SIG-M5 treated with dmso at 0.1 percent for 504 hours (cell line): ENCODE data around the gene NLRP1.

Experiments used
- DNase-seq: peaks from one replicate; lab custom pipeline; 2025; ENCODE audit not compliant: unreplicated experiment; lab: John Stamatoyannopoulos, UW

NLRP1 gene

GRCh38 chr17:5485270-5486205 is 98.8 kb downstream of the NLRP1 start, which contains the start of gene DERL2:
TSS of gene DERL2 (minus strand) at chr17:5486178. CDS start at chr17:5486161, 17 bp downstream.
- DNase-seq: no peak

GRCh38 chr17:5481451-5481850 is 102.9 kb downstream of the NLRP1 start:
- DNase-seq: no peak

GRCh38 chr17:5480962-5481361 is 103.3 kb downstream of the NLRP1 start:
- DNase-seq: no peak

GRCh38 chr17:5478992-5479391 is 105.3 kb downstream of the NLRP1 start:
- no peak for DNase-seq

GRCh38 chr17:5473906-5474305 is 110.4 kb downstream of the NLRP1 start:
- no peak for DNase-seq

- no peak for DNase-seq
Observed at GRCh38 chr17:5472511-5472910, 111.8 kb downstream of the NLRP1 start.

- peak; percentile 31 for DNase-seq
Observed at GRCh38 chr17:5468075-5468473, 116.2 kb downstream of the NLRP1 start.

- DNase-seq: no peak
Observed at GRCh38 chr17:5467416-5467815, 116.9 kb downstream of the NLRP1 start.

- no peak for DNase-seq
Observed at GRCh38 chr17:5466295-5466694, 118.0 kb downstream of the NLRP1 start.

GRCh38 chr17:5464717-5465507 is 119.4 kb downstream of the NLRP1 start:
- DNase-seq: no peak
